H9 (cell line): ENCODE data around the gene GPC3. TPM values are rescaled to one million over a fixed set of nuclear protein-coding genes. Genes with fewer than 3 reads are reported as not detected.

Experiments used
- DNase-seq: peaks from one replicate; pipeline ENCODE4 v3.0.0-alpha.2; 2017
- H2AFZ ChIP-seq: one replicate; pipeline ENCODE4 v1.6.1; 2013; ENCODE audit warnings: mild to moderate bottlenecking, low read length, control low read depth, moderate library complexity
- H2AK5ac ChIP-seq: 2 replicates; pipeline ENCODE4 v1.6.1; 2013; ENCODE audit warnings: low read length, control low read depth, mixed read lengths; ENCODE audit not compliant: insufficient read length
- H2BK120ac ChIP-seq: one replicate; pipeline ENCODE4 v1.6.1; 2013; ENCODE audit warnings: low read depth, mild to moderate bottlenecking, low read length, control low read depth, inconsistent platforms; ENCODE audit not compliant: poor library complexity, severe bottlenecking
- H2BK12ac ChIP-seq: 2 replicates; pipeline ENCODE4 v1.6.1; 2013; ENCODE audit warnings: low read length, control low read depth, mixed read lengths, low read depth; ENCODE audit not compliant: insufficient read length
- H2BK15ac ChIP-seq: 2 replicates; pipeline ENCODE4 v1.6.1; 2013; ENCODE audit warnings: low read depth, low read length, control low read depth
- H2BK20ac ChIP-seq: one replicate; pipeline ENCODE4 v1.6.1; 2013; ENCODE audit warnings: low read depth, mild to moderate bottlenecking, low read length, control low read depth, inconsistent platforms; ENCODE audit not compliant: poor library complexity, severe bottlenecking
- H2BK5ac ChIP-seq: 2 replicates; pipeline ENCODE4 v1.6.1; 2013; ENCODE audit warnings: low read length, control low read depth, mixed read lengths; ENCODE audit not compliant: insufficient read length
- H3K14ac ChIP-seq: 2 replicates; pipeline ENCODE4 v1.6.1; 2013; ENCODE audit warnings: low read length, control low read depth; ENCODE audit not compliant: insufficient read depth
- H3K18ac ChIP-seq: 2 replicates; pipeline ENCODE4 v1.6.1; 2013; ENCODE audit warnings: low read depth, mild to moderate bottlenecking, mixed read lengths, low read length, control low read depth; ENCODE audit not compliant: insufficient read length
- H3K23ac ChIP-seq: 2 replicates; pipeline ENCODE4 v1.6.1; 2013; ENCODE audit warnings: low read length, control low read depth, mixed read lengths, low read depth; ENCODE audit not compliant: insufficient read length
- H3K23me2 ChIP-seq: 2 replicates; pipeline ENCODE4 v1.6.1; 2013; ENCODE audit warnings: low read depth, mild to moderate bottlenecking, mixed read lengths, low read length, control low read depth; ENCODE audit not compliant: insufficient read length, poor library complexity, severe bottlenecking
- H3K27ac ChIP-seq: 2 replicates; pipeline ENCODE4 v1.5.1; 2013; ENCODE audit warnings: low read length, control low read depth, mixed read lengths, low read depth; ENCODE audit not compliant: insufficient read length
- H3K27me3 ChIP-seq: 2 replicates; pipeline ENCODE4 v1.6.1; 2013; ENCODE audit warnings: low read length, control low read depth, inconsistent platforms; ENCODE audit not compliant: insufficient read depth
- H3K4ac ChIP-seq: 2 replicates; pipeline ENCODE4 v1.6.1; 2013; ENCODE audit warnings: low read depth, mild to moderate bottlenecking, control low read depth, inconsistent platforms, low read length, moderate library complexity
- H3K4me1 ChIP-seq: 2 replicates; pipeline ENCODE4 v1.6.1; 2013; ENCODE audit warnings: low read length, control low read depth, inconsistent platforms; ENCODE audit not compliant: insufficient read depth
- H3K4me2 ChIP-seq: 2 replicates; pipeline ENCODE4 v1.6.1; 2013; ENCODE audit warnings: low read length, control low read depth, mixed read lengths; ENCODE audit not compliant: insufficient read length, insufficient read depth
- H3K56ac ChIP-seq: 2 replicates; pipeline ENCODE4 v1.6.1; 2013; ENCODE audit warnings: low read depth, mild to moderate bottlenecking, mixed read lengths, low read length, control low read depth; ENCODE audit not compliant: insufficient read length
- H3K79me1 ChIP-seq: 2 replicates; pipeline ENCODE4 v1.6.1; 2013; ENCODE audit warnings: low read depth, mild to moderate bottlenecking, moderate library complexity, low read length, control low read depth, inconsistent platforms; ENCODE audit not compliant: insufficient read depth, poor library complexity, severe bottlenecking
- H3K79me2 ChIP-seq: 2 replicates; pipeline ENCODE4 v1.6.1; 2013; ENCODE audit warnings: low read length, control low read depth, inconsistent platforms; ENCODE audit not compliant: insufficient read depth
- H3K9ac ChIP-seq: 2 replicates; pipeline ENCODE4 v1.6.1; 2013; ENCODE audit warnings: low read length, control low read depth, mixed read lengths; ENCODE audit not compliant: insufficient read length; ENCODE audit errors: extremely low read depth
- H3K9me3 ChIP-seq: one replicate; pipeline ENCODE4 v1.6.1; 2013; ENCODE audit warnings: low read depth, low read length, inconsistent platforms; ENCODE audit not compliant: control insufficient read depth
- H3T11ph ChIP-seq: one replicate; pipeline ENCODE4 v1.6.1; 2013; ENCODE audit warnings: mild to moderate bottlenecking, low read length, control low read depth, inconsistent platforms
- H4K20me1 ChIP-seq: one replicate; pipeline ENCODE4 v1.6.1; 2013; ENCODE audit not compliant: control insufficient read depth, insufficient read length, insufficient read depth
- H4K5ac ChIP-seq: 2 replicates; pipeline ENCODE4 v1.6.1; 2013; ENCODE audit warnings: low read depth, mild to moderate bottlenecking, mixed read lengths, low read length, control low read depth; ENCODE audit not compliant: insufficient read length
- H4K8ac ChIP-seq: replicated peaks from 2 replicates; pipeline ENCODE4 v1.6.1; 2013; ENCODE audit warnings: low read length, control low read depth, mixed read lengths, low read depth; ENCODE audit not compliant: insufficient read length
- H4K91ac ChIP-seq: 2 replicates; pipeline ENCODE4 v1.6.1; 2013; ENCODE audit warnings: low read depth, mild to moderate bottlenecking, moderate library complexity, mixed read lengths, low read length, control low read depth; ENCODE audit not compliant: insufficient read length
- H3K27ac Mint-ChIP-seq, 3 experiments: 2 replicates in 2 of 3; 3 replicates in 1 of 3; pipeline ENCODE4 v1.8.0; 2020 to 2021; ENCODE audit warnings: mixed read lengths in 3 of 3, mild to moderate bottlenecking in 1 of 3, moderate library complexity in 1 of 3
- H3K27me3 Mint-ChIP-seq: 2 replicates; pipeline ENCODE4 v1.8.0; 2021; ENCODE audit warnings: low read depth, mild to moderate bottlenecking, moderate library complexity, mixed read lengths
- H3K36me3 Mint-ChIP-seq, 3 experiments: 2 replicates in 2 of 3; 3 replicates in 1 of 3; pipeline ENCODE4 v1.8.0; 2020 to 2021; ENCODE audit warnings: low read depth in 3 of 3, mixed read lengths in 3 of 3; ENCODE audit not compliant: insufficient read depth in 1 of 3
- H3K4me1 Mint-ChIP-seq, 2 experiments: 2 replicates each; pipeline ENCODE4 v1.8.0; 2020; ENCODE audit warnings: mixed read lengths in 2 of 2
- H3K4me3 Mint-ChIP-seq, 2 experiments: 2 replicates in 1 of 2; 3 replicates in 1 of 2; pipeline ENCODE4 v1.8.0; 2020 to 2021; ENCODE audit warnings: mild to moderate bottlenecking in 2 of 2, mixed read lengths in 2 of 2, moderate library complexity in 1 of 2
- H3K9me3 Mint-ChIP-seq, 2 experiments: 2 replicates in 1 of 2; 3 replicates in 1 of 2; pipeline ENCODE4 v1.8.0; 2020; ENCODE audit warnings: mild to moderate bottlenecking in 2 of 2, mixed read lengths in 2 of 2, moderate library complexity in 1 of 2
- WGBS: extraction: QIAGEN DNeasy Blood & Tissue Kit; methylation state at CpG from one replicate; pipeline ENCODE4 v1.1.7; 2013; ENCODE audit warnings: missing lambda C conversion rate, low lambda C conversion rate, mixed read lengths; ENCODE audit not compliant: insufficient read length; ENCODE audit errors: extremely low coverage; 5-methylcytosine and 5-hydroxymethylcytosine counted together
- total RNA-seq: library from RNA; stranded (reverse); gene quantifications from 2 replicates; pipeline ENCODE4 v1.2.1, GENCODE V29; 2021
- TF ChIP-seq, protein P1 (sequence below): fragments of 200-600 bp; sonication (generic); conservative IDR thresholded peaks from 3 replicates; pipeline ENCODE4 v1.8.0; 2021; ENCODE audit warnings: antibody characterized with exemption, mild to moderate bottlenecking

Gene GPC3
- total RNA-seq, 1 experiment from 2014 or later, result 108 TPM

GRCh38 chrX:133490955-133491354 is 494.4 kb downstream of the GPC3 start:
- no CpG with 5 or more reads among the region's 1 CpG for WGBS
- Histone ChIP-seq H4K8ac (no peak overlapping the region), H3K79me1 (no peaks in the 10 kb centered on the region), H3K27me3 (no peaks in the 10 kb centered on the region), H3K23me2 (peaks cover 1% of the 10 kb centered on the region), H4K5ac (no peak overlapping the region), H2BK12ac (no peak overlapping the region), H3K14ac (no peak overlapping the region), H3T11ph (no peak overlapping the region), H3K27ac (no peak overlapping the region), H2BK120ac (no peak overlapping the region), H2AFZ (no peak overlapping the region), H4K91ac (no peak overlapping the region), H3K9me3 (no peaks in the 10 kb centered on the region), H4K20me1 (no peaks in the 10 kb centered on the region), H3K23ac (no peak overlapping the region), H3K56ac (no peak overlapping the region), H3K9ac (no peak overlapping the region), H3K79me2 (no peaks in the 10 kb centered on the region), H3K4ac (no peak overlapping the region), H2BK15ac (no peak overlapping the region), H2BK5ac (no peak overlapping the region), H2AK5ac (no peak overlapping the region), H3K18ac (no peak overlapping the region), H3K4me2 (no peak overlapping the region), H3K4me1 (peaks cover 9% of the 10 kb centered on the region; the same call in 1 of the 2 replicates), H2BK20ac (no peak overlapping the region)
- TF ChIP-seq, protein P1, sequence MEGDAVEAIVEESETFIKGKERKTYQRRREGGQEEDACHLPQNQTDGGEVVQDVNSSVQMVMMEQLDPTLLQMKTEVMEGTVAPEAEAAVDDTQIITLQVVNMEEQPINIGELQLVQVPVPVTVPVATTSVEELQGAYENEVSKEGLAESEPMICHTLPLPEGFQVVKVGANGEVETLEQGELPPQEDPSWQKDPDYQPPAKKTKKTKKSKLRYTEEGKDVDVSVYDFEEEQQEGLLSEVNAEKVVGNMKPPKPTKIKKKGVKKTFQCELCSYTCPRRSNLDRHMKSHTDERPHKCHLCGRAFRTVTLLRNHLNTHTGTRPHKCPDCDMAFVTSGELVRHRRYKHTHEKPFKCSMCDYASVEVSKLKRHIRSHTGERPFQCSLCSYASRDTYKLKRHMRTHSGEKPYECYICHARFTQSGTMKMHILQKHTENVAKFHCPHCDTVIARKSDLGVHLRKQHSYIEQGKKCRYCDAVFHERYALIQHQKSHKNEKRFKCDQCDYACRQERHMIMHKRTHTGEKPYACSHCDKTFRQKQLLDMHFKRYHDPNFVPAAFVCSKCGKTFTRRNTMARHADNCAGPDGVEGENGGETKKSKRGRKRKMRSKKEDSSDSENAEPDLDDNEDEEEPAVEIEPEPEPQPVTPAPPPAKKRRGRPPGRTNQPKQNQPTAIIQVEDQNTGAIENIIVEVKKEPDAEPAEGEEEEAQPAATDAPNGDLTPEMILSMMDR, result no peak
- H3K36me3 Mint-ChIP-seq, result peaks cover 0 to 17% (median 0%) of the 10 kb centered on the region in 3 experiments; a peak in 2 of 7 replicates
- H3K27me3 Mint-ChIP-seq, result no peaks in the 10 kb centered on the region; the same call in 1 of the 2 replicates
- peaks cover 40 to 41% of the 10 kb centered on the region in 2 experiments for H3K4me1 Mint-ChIP-seq
- H3K4me3 Mint-ChIP-seq, result no peak overlapping the region
- DNase-seq, result no peak
- H3K9me3 Mint-ChIP-seq, result peaks cover 0 to 2% of the 10 kb centered on the region in 2 experiments; a peak in 1 of 5 replicates
- no peak overlapping the region for H3K27ac Mint-ChIP-seq
